WTC11 (cell line): ENCODE data around the gene PGF. TPM values are rescaled to one million over a fixed set of nuclear protein-coding genes. Genes with fewer than 3 reads are reported as not detected.

Experiments used
- ATAC-seq: fragments of 200-7000 bp; cut with Tn5 transposase; 2 replicates; pipeline ENCODE4 v1.10.0; 2021; ENCODE audit warnings: mild to moderate bottlenecking, moderate library complexity
- CTCF ChIA-PET: fragments of 300-600 bp; sonication (Branson Sonifier 250); formaldehyde crosslinking; loops from one replicate; lab custom pipeline; 2021; ENCODE audit warnings: antibody characterized with exemption; lab: Charles Lee
- POLR2A ChIA-PET: fragments of 350-600 bp; sonication (Branson Sonifier 250); formaldehyde crosslinking; loops from one replicate; lab custom pipeline; 2021; ENCODE audit warnings: antibody characterized with exemption; lab: Charles Lee
- DNase-seq: peaks from one replicate; pipeline ENCODE4 v3.0.0; 2021; ENCODE audit warnings: low spot score
- H3K27ac Mint-ChIP-seq: 2 replicates; pipeline ENCODE4 v1.8.0; 2021; ENCODE audit warnings: mixed read lengths
- H3K27me3 Mint-ChIP-seq: 2 replicates; pipeline ENCODE4 v1.8.0; 2021; ENCODE audit warnings: low read depth, mild to moderate bottlenecking, moderate library complexity, mixed read lengths
- H3K36me3 Mint-ChIP-seq: 2 replicates; pipeline ENCODE4 v1.8.0; 2021; ENCODE audit warnings: mixed read lengths
- H3K4me1 Mint-ChIP-seq: 2 replicates; pipeline ENCODE4 v1.8.0; 2022; ENCODE audit warnings: mixed read lengths
- H3K4me3 Mint-ChIP-seq: 2 replicates; pipeline ENCODE4 v1.8.0; 2021; ENCODE audit warnings: mild to moderate bottlenecking, moderate library complexity, mixed read lengths
- H3K9me3 Mint-ChIP-seq: 2 replicates; pipeline ENCODE4 v1.8.0; 2021; ENCODE audit warnings: mixed read lengths
- GABPB1 ChIP-seq: sonication (generic); formaldehyde crosslinking; IDR thresholded peaks from 2 replicates; pipeline ENCODE4 v1.8.1; 2023; ENCODE audit warnings: mild to moderate bottlenecking, missing genetic modification reagents
- GRHL2 ChIP-seq: fragments of 250-450 bp; sonication (Bioruptor Pico); IDR thresholded peaks from 2 replicates; pipeline ENCODE4 v1.8.0; 2022; ENCODE audit warnings: mild to moderate bottlenecking, moderate library complexity; ENCODE audit not compliant: insufficient replicate concordance, severe bottlenecking
- KAT7 ChIP-seq: sonication (generic); formaldehyde crosslinking; IDR thresholded peaks from 2 replicates; pipeline ENCODE4 v1.8.1; 2023; ENCODE audit warnings: missing genetic modification reagents, mild to moderate bottlenecking, borderline replicate concordance
- MYBL2 ChIP-seq: sonication (generic); formaldehyde crosslinking; IDR thresholded peaks from 2 replicates; pipeline ENCODE4 v1.8.1; 2023; ENCODE audit warnings: mild to moderate bottlenecking, moderate library complexity, missing genetic modification reagents
- NFATC4 ChIP-seq: fragments of 250-450 bp; sonication (Bioruptor Pico); IDR thresholded peaks from 2 replicates; pipeline ENCODE4 v1.9.0; 2021; ENCODE audit warnings: mild to moderate bottlenecking
- RELA ChIP-seq: sonication (generic); formaldehyde crosslinking; IDR thresholded peaks from 2 replicates; pipeline ENCODE4 v1.8.1; 2022; ENCODE audit warnings: missing genetic modification reagents, mild to moderate bottlenecking, borderline replicate concordance
- RORB ChIP-seq: fragments of 250-450 bp; sonication (Bioruptor Pico); IDR thresholded peaks from 2 replicates; pipeline ENCODE4 v1.9.0; 2021; ENCODE audit warnings: mild to moderate bottlenecking
- SP1 ChIP-seq: sonication (generic); formaldehyde crosslinking; conservative IDR thresholded peaks from 2 replicates; pipeline ENCODE4 v1.8.1; 2022; ENCODE audit warnings: missing genetic modification reagents
- TEAD4 ChIP-seq: sonication (generic); formaldehyde crosslinking; IDR thresholded peaks from 2 replicates; pipeline ENCODE4 v1.8.0; 2022; ENCODE audit warnings: mild to moderate bottlenecking, missing genetic modification reagents
- ZBTB43 ChIP-seq: sonication (generic); formaldehyde crosslinking; IDR thresholded peaks from 2 replicates; pipeline ENCODE4 v1.8.1; 2023; ENCODE audit warnings: mild to moderate bottlenecking, missing genetic modification reagents
- ZNF121 ChIP-seq: sonication (generic); formaldehyde crosslinking; IDR thresholded peaks from 2 replicates; pipeline ENCODE4 v1.8.0; 2023; ENCODE audit warnings: missing genetic modification reagents
- ZNF138 ChIP-seq: sonication (generic); formaldehyde crosslinking; conservative IDR thresholded peaks from 2 replicates; pipeline ENCODE4 v1.8.1; 2022; ENCODE audit warnings: mild to moderate bottlenecking, moderate library complexity, missing genetic modification reagents
- ZNF396 ChIP-seq: fragments of 250-450 bp; sonication (Bioruptor Pico); IDR thresholded peaks from 2 replicates; pipeline ENCODE4 v1.8.0; 2021; ENCODE audit warnings: mild to moderate bottlenecking, moderate library complexity, borderline replicate concordance
- ZNF425 ChIP-seq: fragments of 250-450 bp; sonication (Bioruptor Pico); conservative IDR thresholded peaks from 2 replicates; pipeline ENCODE4 v1.9.0; 2021; ENCODE audit warnings: mild to moderate bottlenecking
- ZNF671 ChIP-seq: fragments of 250-450 bp; sonication (Bioruptor Pico); IDR thresholded peaks from 2 replicates; pipeline ENCODE4 v1.8.0; 2021; ENCODE audit warnings: mild to moderate bottlenecking
- total RNA-seq: library from RNA; stranded (reverse); gene quantifications from 3 replicates; pipeline ENCODE4 v1.2.3, GENCODE V29; 2021
- TF ChIP-seq, protein P1 (sequence below): sonication (generic); formaldehyde crosslinking; IDR thresholded peaks from 2 replicates; pipeline ENCODE4 v1.8.0; 2022; ENCODE audit warnings: mild to moderate bottlenecking, missing genetic modification reagents
- TF ChIP-seq, protein P2 (sequence below): fragments of 250-450 bp; sonication (Bioruptor Pico); IDR thresholded peaks from 2 replicates; pipeline ENCODE4 v1.9.0; 2021; ENCODE audit warnings: mild to moderate bottlenecking
- TF ChIP-seq, protein P3 (sequence below): fragments of 200-600 bp; IDR thresholded peaks from 2 replicates; pipeline ENCODE4 v1.8.0; 2022; ENCODE audit warnings: antibody characterized with exemption
- TF ChIP-seq, protein P4 (sequence below): sonication (generic); formaldehyde crosslinking; IDR thresholded peaks from 2 replicates; pipeline ENCODE4 v1.8.0; 2023; ENCODE audit warnings: missing genetic modification reagents
- TF ChIP-seq, protein P5 (sequence below): sonication (generic); formaldehyde crosslinking; conservative IDR thresholded peaks from 2 replicates; pipeline ENCODE4 v1.8.1; 2023; ENCODE audit warnings: mild to moderate bottlenecking, low read depth, missing genetic modification reagents, moderate library complexity

PGF gene
- total RNA-seq, 1 experiment from 2014 or later, result 6.7 TPM

- no peak for TF ChIP-seq ZBTB43 (CRISPR knock-in tag)
- TF ChIP-seq SP1 (CRISPR knock-in tag), result no peak
- TF ChIP-seq, protein P1, sequence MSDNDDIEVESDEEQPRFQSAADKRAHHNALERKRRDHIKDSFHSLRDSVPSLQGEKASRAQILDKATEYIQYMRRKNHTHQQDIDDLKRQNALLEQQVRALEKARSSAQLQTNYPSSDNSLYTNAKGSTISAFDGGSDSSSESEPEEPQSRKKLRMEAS (CRISPR knock-in tag), result no peak
- TF ChIP-seq KAT7 (CRISPR knock-in tag), result no peak
- TF ChIP-seq RORB, result no peak
- TF ChIP-seq NFATC4 (CRISPR knock-in tag), result no peak
- no peak for TF ChIP-seq ZNF396 (CRISPR knock-in tag)
- TF ChIP-seq RELA (CRISPR knock-in tag), result no peak
These were observed 37.0 kb downstream of the PGF start (continued) for GRCh38 chr14:74918380-74918779.

DNA sequence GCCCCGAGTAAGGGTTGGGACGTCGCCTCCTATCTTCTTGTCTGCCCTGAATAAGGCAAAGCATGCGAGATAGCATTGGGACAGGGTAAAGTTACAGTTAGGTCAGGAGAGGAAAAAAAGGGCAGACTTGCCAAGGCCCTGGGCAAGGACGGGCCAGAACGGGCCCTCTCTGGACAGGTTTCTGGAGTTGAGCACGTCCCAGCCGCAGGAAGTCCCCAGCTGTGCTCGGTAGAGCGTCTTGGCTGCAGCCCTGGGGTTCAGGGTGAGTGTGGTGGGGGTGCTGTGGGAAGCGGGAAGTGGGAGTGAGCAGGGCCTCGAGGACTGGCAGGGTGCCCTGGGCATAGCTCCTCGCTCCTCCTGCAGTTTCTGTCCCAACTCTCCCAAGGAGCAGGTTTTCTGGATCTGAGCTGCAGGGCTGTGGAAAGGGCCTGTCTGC is 37.7 kb downstream of the PGF start:
- peaks cover 9% of the 10 kb centered on the region for H3K4me1 Mint-ChIP-seq
- POLR2A ChIA-PET, result no interaction called here
- 0 out of 2 replicates have a peak, but pooled peaks cover 3% of the 10 kb centered on the region for H3K27me3 Mint-ChIP-seq
- H3K4me3 Mint-ChIP-seq, result no peak overlapping the region
- 0 out of 2 replicates have a peak overlapping the region, but pooled peaks have one; percentile 57 for H3K27ac Mint-ChIP-seq
- no peak for DNase-seq
- TF ChIP-seq, protein P2, sequence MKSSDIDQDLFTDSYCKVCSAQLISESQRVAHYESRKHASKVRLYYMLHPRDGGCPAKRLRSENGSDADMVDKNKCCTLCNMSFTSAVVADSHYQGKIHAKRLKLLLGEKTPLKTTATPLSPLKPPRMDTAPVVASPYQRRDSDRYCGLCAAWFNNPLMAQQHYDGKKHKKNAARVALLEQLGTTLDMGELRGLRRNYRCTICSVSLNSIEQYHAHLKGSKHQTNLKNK (CRISPR knock-in tag), result no peak
- TF ChIP-seq, protein P3, sequence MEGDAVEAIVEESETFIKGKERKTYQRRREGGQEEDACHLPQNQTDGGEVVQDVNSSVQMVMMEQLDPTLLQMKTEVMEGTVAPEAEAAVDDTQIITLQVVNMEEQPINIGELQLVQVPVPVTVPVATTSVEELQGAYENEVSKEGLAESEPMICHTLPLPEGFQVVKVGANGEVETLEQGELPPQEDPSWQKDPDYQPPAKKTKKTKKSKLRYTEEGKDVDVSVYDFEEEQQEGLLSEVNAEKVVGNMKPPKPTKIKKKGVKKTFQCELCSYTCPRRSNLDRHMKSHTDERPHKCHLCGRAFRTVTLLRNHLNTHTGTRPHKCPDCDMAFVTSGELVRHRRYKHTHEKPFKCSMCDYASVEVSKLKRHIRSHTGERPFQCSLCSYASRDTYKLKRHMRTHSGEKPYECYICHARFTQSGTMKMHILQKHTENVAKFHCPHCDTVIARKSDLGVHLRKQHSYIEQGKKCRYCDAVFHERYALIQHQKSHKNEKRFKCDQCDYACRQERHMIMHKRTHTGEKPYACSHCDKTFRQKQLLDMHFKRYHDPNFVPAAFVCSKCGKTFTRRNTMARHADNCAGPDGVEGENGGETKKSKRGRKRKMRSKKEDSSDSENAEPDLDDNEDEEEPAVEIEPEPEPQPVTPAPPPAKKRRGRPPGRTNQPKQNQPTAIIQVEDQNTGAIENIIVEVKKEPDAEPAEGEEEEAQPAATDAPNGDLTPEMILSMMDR, result no peak
- TF ChIP-seq, protein P4, sequence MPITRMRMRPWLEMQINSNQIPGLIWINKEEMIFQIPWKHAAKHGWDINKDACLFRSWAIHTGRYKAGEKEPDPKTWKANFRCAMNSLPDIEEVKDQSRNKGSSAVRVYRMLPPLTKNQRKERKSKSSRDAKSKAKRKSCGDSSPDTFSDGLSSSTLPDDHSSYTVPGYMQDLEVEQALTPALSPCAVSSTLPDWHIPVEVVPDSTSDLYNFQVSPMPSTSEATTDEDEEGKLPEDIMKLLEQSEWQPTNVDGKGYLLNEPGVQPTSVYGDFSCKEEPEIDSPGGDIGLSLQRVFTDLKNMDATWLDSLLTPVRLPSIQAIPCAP (CRISPR knock-in tag), result no peak
- CTCF ChIA-PET, result interaction anchor here (1.3 to 2.5 kb wide), 4 partner anchors 12 to 153 kb away, joined by 3 to 11 read pairs (median 6); no protein-coding TSS in a partner anchor
- no peaks in the 10 kb centered on the region for H3K36me3 Mint-ChIP-seq
- no peaks in the 10 kb centered on the region for H3K9me3 Mint-ChIP-seq
- no peak for ATAC-seq

DNA sequence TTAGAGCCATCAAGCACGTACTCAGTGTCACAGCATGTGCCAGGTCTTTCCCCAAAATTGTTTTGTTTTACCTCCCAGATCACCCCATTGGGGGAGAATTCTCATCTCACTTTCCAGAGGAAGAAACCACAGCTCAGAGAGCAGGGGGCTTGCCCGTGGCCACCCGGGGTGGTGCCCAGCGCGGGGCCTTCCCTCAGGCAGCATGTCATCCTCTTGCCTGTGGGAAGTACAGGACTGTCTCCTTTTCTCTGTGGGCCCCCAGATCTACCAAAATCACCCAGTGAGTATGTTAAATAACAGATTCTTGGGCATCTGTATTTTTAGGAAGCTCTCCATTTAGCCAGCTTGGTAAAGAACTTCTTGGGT is 38.2 kb downstream of the PGF start:
- ATAC-seq (no peak), DNase-seq (no peak)
- Mint-ChIP-seq H3K4me3 (no peak overlapping the region), H3K27ac (0 out of 2 replicates have a peak overlapping the region, but pooled peaks have one; percentile 57), H3K4me1 (peaks cover 6% of the 10 kb centered on the region), H3K9me3 (no peaks in the 10 kb centered on the region), H3K27me3 (no peaks in the 10 kb centered on the region), H3K36me3 (no peaks in the 10 kb centered on the region)
- POLR2A ChIA-PET, result interaction anchor here (0.6 kb wide), 1 partner anchor 181 kb away, joined by 4 read pairs; no protein-coding TSS in a partner anchor
- TF ChIP-seq ZNF425, result no peak
- no peak for TF ChIP-seq ZNF138 (CRISPR knock-in tag)
- CTCF ChIA-PET, result interaction anchor here (0.8 to 2.5 kb wide), 7 partner anchors 9 to 171 kb away, joined by 3 to 11 read pairs (median 4); no protein-coding TSS in a partner anchor

DNA sequence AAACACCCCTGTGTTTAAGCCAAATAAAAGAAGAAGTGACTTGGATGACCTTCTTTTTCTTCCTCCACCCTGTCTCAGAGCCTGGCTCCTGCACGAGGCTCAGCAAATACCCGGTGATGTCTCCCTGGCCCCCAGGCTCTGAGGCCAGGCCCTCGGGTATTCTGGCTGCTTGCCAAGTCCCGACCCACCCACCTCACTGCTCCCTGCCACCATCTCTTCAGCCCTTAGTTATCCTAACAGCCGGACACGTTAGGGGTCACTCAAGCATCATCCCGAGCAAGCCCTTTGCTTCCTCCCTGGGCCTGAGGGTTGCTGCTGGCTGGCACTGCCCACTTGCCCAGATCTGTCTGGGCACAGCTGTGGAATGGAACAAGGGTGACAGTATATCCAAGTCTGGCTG is 39.6 kb downstream of the PGF start:
- peaks cover 6% of the 10 kb centered on the region for H3K4me1 Mint-ChIP-seq
- no peak overlapping the region for H3K27ac Mint-ChIP-seq
- no peaks in the 10 kb centered on the region for H3K9me3 Mint-ChIP-seq
- POLR2A ChIA-PET, result no interaction called here
- no peaks in the 10 kb centered on the region for H3K27me3 Mint-ChIP-seq
- no peak for ATAC-seq
- CTCF ChIA-PET, result interaction anchor here (2.5 kb wide), 1 partner anchor 10 kb away, joined by 11 read pairs; no protein-coding TSS in a partner anchor
- no peaks in the 10 kb centered on the region for H3K36me3 Mint-ChIP-seq
- no peak for DNase-seq
- no peak overlapping the region for H3K4me3 Mint-ChIP-seq
- TF ChIP-seq MYBL2 (CRISPR knock-in tag) (no peak), ZNF671 (no peak), ZNF396 (CRISPR knock-in tag) (no peak), GRHL2 (CRISPR knock-in tag) (no peak), SP1 (CRISPR knock-in tag) (no peak), GABPB1 (CRISPR knock-in tag) (no peak), TEAD4 (CRISPR knock-in tag) (no peak), ZNF121 (CRISPR knock-in tag) (no peak)
- TF ChIP-seq, protein P4 (CRISPR knock-in tag), result no peak
- TF ChIP-seq, protein P5, sequence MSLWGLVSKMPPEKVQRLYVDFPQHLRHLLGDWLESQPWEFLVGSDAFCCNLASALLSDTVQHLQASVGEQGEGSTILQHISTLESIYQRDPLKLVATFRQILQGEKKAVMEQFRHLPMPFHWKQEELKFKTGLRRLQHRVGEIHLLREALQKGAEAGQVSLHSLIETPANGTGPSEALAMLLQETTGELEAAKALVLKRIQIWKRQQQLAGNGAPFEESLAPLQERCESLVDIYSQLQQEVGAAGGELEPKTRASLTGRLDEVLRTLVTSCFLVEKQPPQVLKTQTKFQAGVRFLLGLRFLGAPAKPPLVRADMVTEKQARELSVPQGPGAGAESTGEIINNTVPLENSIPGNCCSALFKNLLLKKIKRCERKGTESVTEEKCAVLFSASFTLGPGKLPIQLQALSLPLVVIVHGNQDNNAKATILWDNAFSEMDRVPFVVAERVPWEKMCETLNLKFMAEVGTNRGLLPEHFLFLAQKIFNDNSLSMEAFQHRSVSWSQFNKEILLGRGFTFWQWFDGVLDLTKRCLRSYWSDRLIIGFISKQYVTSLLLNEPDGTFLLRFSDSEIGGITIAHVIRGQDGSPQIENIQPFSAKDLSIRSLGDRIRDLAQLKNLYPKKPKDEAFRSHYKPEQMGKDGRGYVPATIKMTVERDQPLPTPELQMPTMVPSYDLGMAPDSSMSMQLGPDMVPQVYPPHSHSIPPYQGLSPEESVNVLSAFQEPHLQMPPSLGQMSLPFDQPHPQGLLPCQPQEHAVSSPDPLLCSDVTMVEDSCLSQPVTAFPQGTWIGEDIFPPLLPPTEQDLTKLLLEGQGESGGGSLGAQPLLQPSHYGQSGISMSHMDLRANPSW (CRISPR knock-in tag), result no peak
